Esophagus muscularis mucosa (tissue), 4 donors: ENCODE results near the gene MAPK4. TPM values are rescaled to one million over a fixed set of nuclear protein-coding genes. Genes with fewer than 3 reads are reported as not detected.

Experiments
- DNase-seq: peaks from one replicate; pipeline ENCODE4 v3.0.0-alpha.2; 2017; ENCODE audit errors: extremely low spot score
- H3K27ac ChIP-seq, 4 donors: fragments of 200-600 bp; sonication (generic); replicated peaks in 1 of 4; 1 replicate in 3 of 4; 2 replicates in 1 of 4; pipeline ENCODE4 v1.5.1; 2016 to 2019; ENCODE audit warnings: mild to moderate bottlenecking in 1 of 4
- H3K27me3 ChIP-seq, 4 donors: fragments of 200-600 bp; sonication (generic); one replicate each; pipeline versions ENCODE4 v1.5.1 to v1.6.0; 2016 to 2019
- H3K36me3 ChIP-seq, 4 donors: fragments of 200-600 bp; sonication (generic); one replicate each; pipeline ENCODE4 v1.5.1; 2016 to 2019
- H3K4me1 ChIP-seq, 4 donors: fragments of 200-600 bp; sonication (generic); one replicate each; pipeline ENCODE4 v1.5.1; 2016 to 2019
- H3K4me3 ChIP-seq, 4 donors: fragments of 200-600 bp; sonication (generic); 1 replicate in 2 of 4; 2 replicates in 2 of 4; pipeline ENCODE4 v1.5.1; 2016 to 2019; ENCODE audit warnings: mild to moderate bottlenecking in 4 of 4, moderate library complexity in 1 of 4
- H3K9me3 ChIP-seq, 4 donors: fragments of 200-600 bp; sonication (generic); 1 replicate in 3 of 4; 2 replicates in 1 of 4; pipeline ENCODE4 v1.5.1; 2016 to 2019
- CTCF ChIP-seq, 3 experiments: fragments of 200-600 bp in 2 of 3; fragments of 450-650 bp in 1 of 3; sonication (generic) in 2 of 3; IDR thresholded peaks; one replicate each; pipeline ENCODE4 v1.5.1; 2017 to 2019; ENCODE audit warnings: antibody characterized with exemption in 3 of 3, mild to moderate bottlenecking in 2 of 3, moderate library complexity in 1 of 3
- EP300 ChIP-seq: sonication (generic); formaldehyde crosslinking; IDR thresholded peaks from one replicate; pipeline ENCODE4 v1.6.1; 2017; ENCODE audit warnings: antibody characterized with exemption
- POLR2A ChIP-seq: fragments of 450-650 bp; IDR thresholded peaks from one replicate; pipeline ENCODE4 v1.6.1; 2017; ENCODE audit warnings: antibody characterized with exemption, moderate library complexity, mild to moderate bottlenecking, low read depth
- POLR2AphosphoS5 ChIP-seq, 2 donors: sonication (generic); formaldehyde crosslinking; IDR thresholded peaks; one replicate each; pipeline ENCODE4 v1.6.1; 2017; ENCODE audit warnings: antibody characterized with exemption in 2 of 2
- WGBS: methylation state at CpG from one replicate; pipeline ENCODE4 v1.1.5; 2018; 5-methylcytosine and 5-hydroxymethylcytosine counted together
- intact Hi-C: fragments of 100-400 bp; cut with DNase I; formaldehyde crosslinking; loops from one replicate; pipeline ENCODE4 v1.15.1; 2023
- total RNA-seq, 4 donors: library from RNA; depleted of rRNA; stranded (reverse); fragments of >200 nt; gene quantifications; one replicate each; pipeline versions ENCODE4 v1.1.0 to v1.2.1, GENCODE V29; 2016

The MAPK4 gene
- total RNA-seq, 4 donors from 2014 or later, result 6.2 to 14.5 (median 9.6) TPM

- no peak for DNase-seq
- no peaks in the 10 kb centered on the region for H3K36me3 ChIP-seq
- TF ChIP-seq CTCF (IDR thresholded peaks at IDR 0.05) (no peak), POLR2AphosphoS5 (IDR thresholded peaks at IDR 0.05) (no peak), EP300 (no peak), POLR2A (no peak)
- H3K27me3 ChIP-seq, result no peaks in the 10 kb centered on the region
- peak overlapping the region; percentile 20 to 35 (median 28) for H3K4me3 ChIP-seq
- intact Hi-C loops, result no loop called here
- H3K27ac ChIP-seq, result peak overlapping the region; percentile 86 to 90 (median 88)
- peaks cover 57 to 85% (median 82%) of the 10 kb centered on the region in 4 donors for H3K4me1 ChIP-seq
- WGBS, result 42% methylated on average over 1 of the region's 2 CpGs
- no peaks in the 10 kb centered on the region for H3K9me3 ChIP-seq
Measured at GRCh38 chr18:50654211-50654610, 94.3 kb downstream of the MAPK4 start.

GRCh38 chr18:50654658-50655550 is 95.0 kb downstream of the MAPK4 start:
- no peaks in the 10 kb centered on the region for H3K9me3 ChIP-seq
- H3K4me1 ChIP-seq, result peaks cover 55 to 86% (median 82%) of the 10 kb centered on the region in 4 donors
- no peaks in the 10 kb centered on the region for H3K27me3 ChIP-seq
- intact Hi-C loops, result no loop called here
- peak overlapping the region; percentile 86 to 90 (median 88) for H3K27ac ChIP-seq
- TF ChIP-seq POLR2AphosphoS5 (IDR thresholded peaks at IDR 0.05) (peak; percentile 57 to 70), EP300 (no peak)
- H3K36me3 ChIP-seq, result no peaks in the 10 kb centered on the region
- peak overlapping the region; percentile 20 to 35 (median 28) for H3K4me3 ChIP-seq
- no peak for DNase-seq
- WGBS, result 48% methylated on average over 14 of the region's 17 CpGs

- WGBS, result 74% methylated on average over 2 of the region's 2 CpGs
- no peaks in the 10 kb centered on the region for H3K36me3 ChIP-seq
- H3K9me3 ChIP-seq, result no peaks in the 10 kb centered on the region
- H3K27me3 ChIP-seq, result no peaks in the 10 kb centered on the region
- no peak overlapping the region for H3K4me3 ChIP-seq
- TF ChIP-seq POLR2A (no peak), POLR2AphosphoS5 (IDR thresholded peaks at IDR 0.05) (no peak)
- peaks cover 51 to 72% (median 68%) of the 10 kb centered on the region in 4 donors for H3K4me1 ChIP-seq
- intact Hi-C loops, result no loop called here
- DNase-seq, result no peak
- H3K27ac ChIP-seq, result peak overlapping the region; percentile 13 to 86 (median 24)
Measured at GRCh38 chr18:50656396-50656795, 96.5 kb downstream of the MAPK4 start.

- 83% methylated on average over 8 of the region's 8 CpGs for WGBS
- no peak for TF ChIP-seq EP300
- no peak for TF ChIP-seq CTCF (IDR thresholded peaks at IDR 0.05)
- TF ChIP-seq POLR2A, result no peak
- no peak for TF ChIP-seq POLR2AphosphoS5 (IDR thresholded peaks at IDR 0.05)
- DNase-seq, result no peak
- intact Hi-C loops, result no loop called here
- Histone ChIP-seq H3K4me3 (no peak overlapping the region), H3K4me1 (peaks cover 45 to 66% (median 63%) of the 10 kb centered on the region in 4 donors), H3K36me3 (no peaks in the 10 kb centered on the region), H3K9me3 (peaks cover 0 to 2% (median under 1%) of the 10 kb centered on the region in 4 donors), H3K27ac (peak overlapping the region in 3 of 4 donors; percentile 9 to 86 (median 66)), H3K27me3 (no peaks in the 10 kb centered on the region)
Measured at GRCh38 chr18:50656841-50657470, 97.1 kb downstream of the MAPK4 start.

GRCh38 chr18:50658601-50659000 is 98.7 kb downstream of the MAPK4 start:
- Histone ChIP-seq H3K4me3 (no peak overlapping the region), H3K27me3 (no peaks in the 10 kb centered on the region), H3K4me1 (peaks cover 38 to 66% (median 57%) of the 10 kb centered on the region in 4 donors), H3K9me3 (peaks cover 0 to 5% (median 4%) of the 10 kb centered on the region in 4 donors), H3K36me3 (no peaks in the 10 kb centered on the region), H3K27ac (peak overlapping the region; percentile 66 to 86 (median 77))
- TF ChIP-seq POLR2A, result no peak
- 86% methylated on average over 5 of the region's 5 CpGs for WGBS
- intact Hi-C loops, result no loop called here
- DNase-seq, result no peak
